ENCODE results near the gene LAIR2.
"Not testable (repeated sequence)": the region's sequence is repeated elsewhere in the genome, so short reads cannot be mapped to it uniquely, and the experiment has no call there.

The LAIR2 gene

DNA sequence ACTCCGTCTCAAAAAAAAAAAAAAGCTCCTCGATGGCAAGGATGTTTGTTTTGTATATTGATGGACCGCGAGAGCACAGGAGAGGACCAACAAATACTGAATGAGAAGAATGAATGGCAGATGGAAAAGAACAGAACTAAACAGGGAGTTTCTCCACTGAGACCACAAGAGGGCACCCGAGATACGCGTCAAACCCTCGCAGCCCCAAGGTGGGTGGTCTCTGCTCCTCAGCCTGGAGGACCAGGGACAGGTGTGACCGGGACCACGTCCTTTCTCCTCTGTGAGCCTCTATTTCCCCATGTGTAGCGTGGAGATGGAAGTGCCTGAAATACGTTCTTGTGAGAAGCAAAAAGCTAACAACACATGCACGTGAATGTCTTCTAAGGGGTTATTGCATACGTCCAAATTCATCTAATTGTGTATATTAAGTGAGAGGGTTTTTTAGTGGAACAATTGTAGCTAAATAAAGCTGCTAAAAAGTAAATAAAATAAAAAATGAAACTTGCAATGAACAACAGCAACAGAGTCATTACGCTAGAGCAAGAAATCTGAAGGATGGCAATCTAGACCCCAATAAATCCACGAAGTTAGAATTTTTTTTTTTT lies 21.2 kb upstream of the LAIR2 start:
- H3K4me3 ChIP-seq (ENCODE audit: low read length) = no peak overlapping the region
- no peak overlapping the region for H3K27ac ChIP-seq (ENCODE audit: low read depth, low read length)
- WGBS = 21% methylated on average over 16 of the region's 16 CpGs
- no peaks in the 10 kb centered on the region for H3K27me3 ChIP-seq (ENCODE audit: insufficient read depth, low read length)
- no peaks in the 10 kb centered on the region for H3K36me3 ChIP-seq (ENCODE audit: insufficient read depth, low read length)
- no peaks in the 10 kb centered on the region for H3K4me1 ChIP-seq (ENCODE audit: insufficient read depth, low read length)
- H3K9ac ChIP-seq (ENCODE audit: low read depth, low read length) = no peak overlapping the region
- H3K9me3 ChIP-seq (ENCODE audit: insufficient read depth, low read depth, low read length) = no peaks in the 10 kb centered on the region

DNA sequence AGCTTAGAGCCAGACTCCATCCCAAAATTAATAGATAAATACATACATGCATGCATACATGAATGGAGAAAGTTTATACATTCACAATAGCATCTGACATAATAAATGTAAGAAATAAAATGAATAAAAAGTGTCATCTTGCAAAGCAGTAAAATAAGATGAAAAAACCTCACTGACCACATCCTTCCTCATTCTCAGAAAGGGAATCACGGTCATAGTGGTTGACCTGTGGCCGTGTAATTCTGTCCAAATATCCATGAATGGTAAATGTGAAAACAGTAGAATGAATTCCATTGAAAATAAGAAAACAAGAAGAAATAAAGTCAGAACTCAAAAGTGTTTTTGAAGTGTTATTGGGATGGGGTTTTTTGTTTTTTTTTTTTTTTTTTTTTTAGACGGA lies 19.7 kb upstream of the LAIR2 start:
- 78% methylated on average over 3 of the region's 3 CpGs for WGBS
- Histone ChIP-seq H3K9me3 (ENCODE audit: insufficient read depth, low read depth, low read length) (no peaks in the 10 kb centered on the region), H3K9ac (ENCODE audit: low read depth, low read length) (no peak overlapping the region), H3K36me3 (ENCODE audit: insufficient read depth, low read length) (no peaks in the 10 kb centered on the region), H3K4me1 (ENCODE audit: insufficient read depth, low read length) (no peaks in the 10 kb centered on the region), H3K27me3 (ENCODE audit: insufficient read depth, low read length) (no peaks in the 10 kb centered on the region), H3K4me3 (ENCODE audit: low read length) (no peak overlapping the region), H3K27ac (ENCODE audit: low read depth, low read length) (no peak overlapping the region)

DNA sequence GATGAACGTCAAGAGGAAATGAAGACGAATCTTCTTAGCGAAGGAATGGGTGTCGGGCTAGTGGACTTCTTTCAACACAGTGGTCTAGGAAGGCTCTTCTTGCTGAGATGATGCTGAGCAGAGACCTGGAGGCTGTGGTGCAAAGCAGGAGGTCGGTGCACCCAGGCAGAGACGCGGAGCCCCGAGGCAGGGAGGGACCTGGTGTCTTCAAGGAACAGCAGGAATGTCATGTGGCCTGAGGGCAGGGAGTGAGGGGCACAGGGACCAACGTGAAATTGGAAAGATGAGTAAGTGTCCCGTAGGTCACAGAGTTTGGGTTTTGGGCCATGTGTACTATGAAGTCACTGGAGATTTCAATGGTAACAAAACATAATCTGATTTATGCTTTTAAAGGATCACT lies 18.2 kb upstream of the LAIR2 start:
- Histone ChIP-seq H3K36me3 (ENCODE audit: insufficient read depth, low read length) (no peaks in the 10 kb centered on the region), H3K27ac (ENCODE audit: low read depth, low read length) (no peak overlapping the region), H3K27me3 (ENCODE audit: insufficient read depth, low read length) (no peaks in the 10 kb centered on the region), H3K4me1 (ENCODE audit: insufficient read depth, low read length) (no peaks in the 10 kb centered on the region), H3K4me3 (ENCODE audit: low read length) (no peak overlapping the region), H3K9me3 (ENCODE audit: insufficient read depth, low read depth, low read length) (peaks cover 7% of the 10 kb centered on the region; the same call in 1 of the 2 replicates), H3K9ac (ENCODE audit: low read depth, low read length) (no peak overlapping the region)
- 67% methylated on average over 10 of the region's 10 CpGs for WGBS

DNA sequence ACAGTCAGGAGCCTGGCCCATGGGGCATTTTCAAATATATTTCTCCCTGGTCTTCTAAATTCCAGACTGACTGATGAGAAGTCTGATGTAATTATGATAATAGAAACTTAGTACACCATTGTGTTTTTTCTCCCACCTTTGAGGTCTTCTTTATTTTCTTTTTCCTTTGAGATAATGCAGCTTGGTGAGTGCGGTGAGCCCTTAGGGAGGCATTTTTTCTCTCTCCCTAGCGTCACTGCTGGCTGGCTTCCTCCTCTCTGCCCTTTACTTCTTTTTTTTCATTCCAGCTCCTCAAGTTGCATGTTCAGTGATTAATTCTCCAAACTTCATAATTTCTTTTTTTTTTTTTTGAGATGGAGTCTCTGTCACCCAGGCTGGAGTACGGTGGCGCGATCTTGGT lies 16.8 kb upstream of the LAIR2 start:
- Histone ChIP-seq H3K4me1 (ENCODE audit: insufficient read depth, low read length) (no peaks in the 10 kb centered on the region), H3K9me3 (ENCODE audit: insufficient read depth, low read depth, low read length) (peaks cover 15% of the 10 kb centered on the region; the same call in 1 of the 2 replicates), H3K27me3 (ENCODE audit: insufficient read depth, low read length) (no peaks in the 10 kb centered on the region), H3K36me3 (ENCODE audit: insufficient read depth, low read length) (no peaks in the 10 kb centered on the region), H3K4me3 (ENCODE audit: low read length) (no peak overlapping the region), H3K9ac (ENCODE audit: low read depth, low read length) (no peak overlapping the region), H3K27ac (ENCODE audit: low read depth, low read length) (no peak overlapping the region)
- WGBS = 82% methylated on average over 5 of the region's 5 CpGs

DNA sequence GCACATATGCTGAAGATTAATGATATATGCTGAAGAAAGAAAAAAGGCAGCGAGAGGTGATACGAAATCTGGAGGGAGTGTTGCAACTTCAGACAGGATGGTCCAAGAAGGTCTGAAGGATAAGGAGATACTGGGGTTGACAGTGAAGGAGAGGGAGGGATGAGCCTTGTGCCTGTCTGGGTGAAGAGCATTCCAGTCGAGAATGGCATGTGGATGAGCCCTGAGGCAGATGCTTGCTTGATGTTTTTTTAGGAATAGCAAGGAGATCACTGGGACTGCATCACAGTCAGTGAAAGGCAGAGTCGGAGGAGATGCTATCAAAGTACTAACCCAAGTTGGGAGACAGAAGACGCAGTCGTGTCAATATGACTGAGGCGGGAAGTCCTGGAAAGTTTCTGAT lies 13.3 kb upstream of the LAIR2 start:
- no peaks in the 10 kb centered on the region for H3K36me3 ChIP-seq (ENCODE audit: insufficient read depth, low read length)
- no peak overlapping the region for H3K9ac ChIP-seq (ENCODE audit: low read depth, low read length)
- no peak overlapping the region for H3K27ac ChIP-seq (ENCODE audit: low read depth, low read length)
- H3K27me3 ChIP-seq (ENCODE audit: insufficient read depth, low read length) = no peaks in the 10 kb centered on the region
- H3K4me3 ChIP-seq (ENCODE audit: low read length) = no peak overlapping the region
- peaks cover 32% of the 10 kb centered on the region for H3K9me3 ChIP-seq (ENCODE audit: insufficient read depth, low read depth, low read length)
- 70% methylated on average over 7 of the region's 7 CpGs for whole genome bisulfite sequencing
- H3K4me1 ChIP-seq (ENCODE audit: insufficient read depth, low read length) = no peaks in the 10 kb centered on the region

DNA sequence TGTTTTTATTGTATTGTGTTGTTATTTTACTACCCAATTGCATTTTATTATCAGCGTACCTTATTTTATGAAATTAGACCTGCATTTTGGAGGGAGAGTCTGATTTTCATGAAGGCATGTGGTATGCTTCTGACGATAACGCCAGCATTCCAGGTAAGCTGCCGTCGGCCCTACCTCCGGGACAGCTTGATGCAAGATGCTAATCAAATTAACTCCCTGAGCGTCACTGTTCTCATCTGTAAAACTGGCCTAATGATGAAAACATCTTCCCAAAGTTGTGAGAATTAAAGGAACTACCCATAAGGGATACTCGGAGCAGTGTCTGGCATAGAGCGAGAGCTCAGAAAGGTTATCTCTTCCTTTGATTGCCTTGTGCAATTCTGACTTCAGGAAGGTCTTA lies 12.9 kb upstream of the LAIR2 start:
- WGBS = 79% methylated on average over 9 of the region's 9 CpGs
- Histone ChIP-seq H3K27me3 (ENCODE audit: insufficient read depth, low read length) (no peaks in the 10 kb centered on the region), H3K9ac (ENCODE audit: low read depth, low read length) (no peak overlapping the region)

DNA sequence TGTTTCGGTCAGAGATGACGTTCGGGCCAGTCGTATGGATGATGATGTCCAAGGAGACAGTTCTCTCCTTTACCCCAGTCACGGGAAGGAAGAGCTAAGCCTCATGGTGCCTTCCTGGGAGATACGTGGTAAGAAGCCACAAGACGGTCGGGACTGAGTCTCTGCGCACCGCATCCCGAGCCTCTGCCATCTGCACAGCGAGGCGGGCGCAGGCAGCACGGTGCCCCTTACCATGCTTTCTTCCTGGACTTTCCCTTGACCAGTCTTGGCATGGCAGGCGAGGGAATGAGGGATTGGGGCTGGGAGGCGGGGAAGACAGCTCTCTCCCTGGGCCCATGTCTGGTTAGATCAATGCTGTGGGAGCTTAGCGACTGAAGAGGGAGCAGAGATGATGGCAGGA lies 10.1 kb upstream of the LAIR2 start:
- H3K27me3 ChIP-seq (ENCODE audit: insufficient read depth, low read length) = no peaks in the 10 kb centered on the region
- H3K9me3 ChIP-seq (ENCODE audit: insufficient read depth, low read depth, low read length) = peaks cover 47% of the 10 kb centered on the region
- H3K36me3 ChIP-seq (ENCODE audit: insufficient read depth, low read length) = no peaks in the 10 kb centered on the region
- H3K9ac ChIP-seq (ENCODE audit: low read depth, low read length) = no peak overlapping the region
- no peak overlapping the region for H3K27ac ChIP-seq (ENCODE audit: low read depth, low read length)
- H3K4me1 ChIP-seq (ENCODE audit: insufficient read depth, low read length) = no peaks in the 10 kb centered on the region
- WGBS = 82% methylated on average over 18 of the region's 18 CpGs
- H3K4me3 ChIP-seq (ENCODE audit: low read length) = no peak overlapping the region

More for the DNA sequence above, 12.9 kb upstream of the LAIR2 start:
- H3K36me3 ChIP-seq (ENCODE audit: insufficient read depth, low read length) = no peaks in the 10 kb centered on the region
- H3K27ac ChIP-seq (ENCODE audit: low read depth, low read length) = no peak overlapping the region
- H3K9me3 ChIP-seq (ENCODE audit: insufficient read depth, low read depth, low read length) = peaks cover 36% of the 10 kb centered on the region
- no peaks in the 10 kb centered on the region for H3K4me1 ChIP-seq (ENCODE audit: insufficient read depth, low read length)
- no peak overlapping the region for H3K4me3 ChIP-seq (ENCODE audit: low read length)

DNA sequence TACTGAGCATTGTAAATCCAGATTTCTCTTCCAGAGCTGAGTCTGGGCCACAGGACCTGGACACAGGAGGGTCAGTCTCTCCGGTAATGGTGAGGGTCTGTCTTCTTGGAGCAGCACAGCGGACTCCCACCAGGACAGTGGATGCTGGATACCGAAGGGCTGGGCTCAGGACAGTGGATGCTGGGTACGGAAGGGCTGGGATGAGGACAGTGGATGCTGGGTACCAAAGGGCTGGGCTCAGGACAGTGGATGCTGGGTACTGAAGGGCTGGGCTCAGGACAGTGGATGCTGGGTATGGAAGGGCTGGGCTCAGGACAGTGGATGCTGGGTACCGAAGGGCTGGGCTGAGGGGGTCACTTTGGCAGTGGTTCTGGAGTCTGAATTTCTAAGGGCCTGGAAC lies 9.6 kb upstream of the LAIR2 start:
- H3K27me3 ChIP-seq (ENCODE audit: insufficient read depth, low read length); H3K4me3 ChIP-seq (ENCODE audit: low read length); H3K9ac ChIP-seq (ENCODE audit: low read depth, low read length); H3K36me3 ChIP-seq (ENCODE audit: insufficient read depth, low read length); H3K4me1 ChIP-seq (ENCODE audit: insufficient read depth, low read length); H3K27ac ChIP-seq (ENCODE audit: low read depth, low read length): not testable (repeated sequence)
- H3K9me3 ChIP-seq (ENCODE audit: insufficient read depth, low read depth, low read length) = peaks cover 47% of the 10 kb centered on the region
- WGBS = 86% methylated on average over 5 of the region's 5 CpGs

DNA sequence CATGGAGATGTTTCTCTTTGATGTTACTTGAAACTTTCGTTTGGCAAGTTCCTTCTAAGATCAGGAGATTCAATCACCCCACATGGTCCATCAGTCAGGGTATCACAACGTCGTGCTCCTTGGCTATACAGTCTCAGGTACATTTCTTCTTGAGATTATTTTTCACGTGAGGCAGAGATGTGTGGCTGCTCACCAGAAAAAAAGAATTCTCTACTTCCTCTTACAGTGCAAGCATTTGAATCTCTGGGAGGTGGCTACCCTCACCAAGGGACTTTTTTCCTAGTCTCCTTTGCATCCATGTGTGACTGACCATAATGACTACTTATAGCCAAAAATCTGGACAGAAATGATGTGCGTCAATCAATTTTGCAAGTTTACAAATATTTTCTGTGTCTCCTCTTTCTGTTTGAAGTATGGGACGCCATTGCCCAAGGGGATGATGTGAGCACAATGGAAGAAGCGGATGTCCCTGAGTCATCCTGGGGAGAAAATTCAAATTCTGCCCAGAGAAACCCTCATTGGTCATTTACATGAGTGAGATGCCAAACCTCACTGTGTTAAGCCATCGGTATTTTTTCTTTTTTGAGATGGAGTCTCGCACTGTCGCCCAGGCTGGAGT lies 8.6 kb upstream of the LAIR2 start:
- H3K27ac ChIP-seq (ENCODE audit: low read depth, low read length) = no peak overlapping the region
- H3K27me3 ChIP-seq (ENCODE audit: insufficient read depth, low read length) = no peaks in the 10 kb centered on the region
- WGBS = 68% methylated on average over 10 of the region's 10 CpGs
- peaks cover 45% of the 10 kb centered on the region for H3K9me3 ChIP-seq (ENCODE audit: insufficient read depth, low read depth, low read length)
- H3K9ac ChIP-seq (ENCODE audit: low read depth, low read length) = no peak overlapping the region
- no peak overlapping the region for H3K4me3 ChIP-seq (ENCODE audit: low read length)
- no peaks in the 10 kb centered on the region for H3K36me3 ChIP-seq (ENCODE audit: insufficient read depth, low read length)
- no peaks in the 10 kb centered on the region for H3K4me1 ChIP-seq (ENCODE audit: insufficient read depth, low read length)

DNA sequence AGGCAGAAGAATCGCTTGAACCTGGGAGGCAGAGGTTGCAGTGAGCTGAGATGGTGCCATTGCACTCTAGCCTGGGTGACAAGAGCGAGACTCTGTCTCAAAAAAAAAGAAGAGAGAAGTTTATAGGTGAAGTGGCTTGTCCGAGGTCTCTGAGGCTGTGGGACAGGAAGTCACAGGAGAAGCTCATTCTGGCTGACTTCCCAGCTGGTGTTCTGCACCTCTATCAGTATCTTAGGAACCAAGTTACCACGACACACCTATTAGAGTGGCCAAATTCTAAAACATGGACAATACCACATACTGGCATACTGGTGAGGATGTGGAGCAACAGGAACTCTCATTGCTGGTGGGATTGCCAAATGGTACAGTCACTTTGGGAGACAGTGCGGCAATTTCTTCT lies 7.3 kb upstream of the LAIR2 start:
- WGBS = 64% methylated on average over 5 of the region's 5 CpGs
- not testable (repeated sequence) for H3K27ac ChIP-seq (ENCODE audit: low read depth, low read length); H3K36me3 ChIP-seq (ENCODE audit: insufficient read depth, low read length); H3K9ac ChIP-seq (ENCODE audit: low read depth, low read length); H3K4me1 ChIP-seq (ENCODE audit: insufficient read depth, low read length); H3K4me3 ChIP-seq (ENCODE audit: low read length); H3K27me3 ChIP-seq (ENCODE audit: insufficient read depth, low read length)
- peaks cover 42% of the 10 kb centered on the region for H3K9me3 ChIP-seq (ENCODE audit: insufficient read depth, low read depth, low read length)

DNA sequence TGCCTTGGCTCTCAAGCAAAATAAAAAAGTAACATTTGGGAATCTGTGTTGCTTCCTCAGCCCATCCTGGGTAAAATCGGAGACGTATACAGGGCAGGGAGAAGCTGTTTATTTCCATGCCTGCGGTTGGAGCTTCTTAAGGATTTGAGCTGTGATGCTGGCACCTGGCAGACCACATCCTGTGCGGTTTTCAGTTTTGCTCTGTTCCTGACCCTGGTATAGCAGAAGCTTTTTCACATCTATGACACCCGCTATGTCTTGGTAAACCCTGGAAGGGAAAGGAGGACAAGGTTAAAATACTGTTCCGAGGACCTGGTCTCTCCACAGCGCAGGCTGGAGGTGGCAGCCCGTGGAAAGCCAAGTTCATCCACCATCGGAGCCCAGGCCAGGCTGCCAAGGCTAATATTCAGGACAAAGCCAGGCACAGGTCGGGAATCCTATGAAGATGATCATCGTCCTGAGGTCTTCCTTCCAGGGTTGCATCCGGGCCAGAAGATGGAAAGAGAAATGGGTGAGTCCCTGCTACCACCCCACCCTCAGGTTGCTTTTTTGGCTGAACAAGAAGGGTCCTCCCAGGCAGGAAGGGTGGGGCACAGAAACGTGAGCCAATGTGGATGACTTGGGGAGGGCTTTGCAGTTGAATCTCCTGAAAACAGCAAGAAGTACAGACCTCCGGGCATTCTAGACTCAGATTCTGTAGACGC lies 4.7 kb upstream of the LAIR2 start:
- WGBS = 83% methylated on average over 7 of the region's 15 CpGs
- H3K27me3 ChIP-seq (ENCODE audit: insufficient read depth, low read length); H3K4me3 ChIP-seq (ENCODE audit: low read length); H3K9ac ChIP-seq (ENCODE audit: low read depth, low read length); H3K36me3 ChIP-seq (ENCODE audit: insufficient read depth, low read length); H3K4me1 ChIP-seq (ENCODE audit: insufficient read depth, low read length); H3K27ac ChIP-seq (ENCODE audit: low read depth, low read length): not testable (repeated sequence)
- peaks cover 53% of the 10 kb centered on the region for H3K9me3 ChIP-seq (ENCODE audit: insufficient read depth, low read depth, low read length)
